H4 (cell line): ENCODE results near the gene IFRD1. TPM values are rescaled to one million over a fixed set of nuclear protein-coding genes. Genes with fewer than 3 reads are reported as not detected.
A peak's percentile ranks its signal among the peaks of the same experiment; 100 is the strongest.

ENCODE experiments used
- DNase-seq: peaks from one replicate; pipeline ENCODE4 v3.0.0-alpha.2; 2015; ENCODE audit warnings: low spot score
- total RNA-seq: library from RNA; depleted of rRNA; stranded (reverse); fragments of >200 nt; shearing (Covaris generic); gene quantifications from 2 replicates; pipeline ENCODE4 v1.2.3, GENCODE V29; 2014

Gene IFRD1
- total RNA-seq, 1 experiment from 2014 or later = 107 TPM

GRCh38 chr7:112485766-112486165 lies 35.5 kb downstream of the IFRD1 start:
- DNase-seq = no peak

- no peak for DNase-seq
These were observed 37.4 kb downstream of the IFRD1 start for GRCh38 chr7:112487457-112488263.

GRCh38 chr7:112488264-112488552 lies 37.9 kb downstream of the IFRD1 start:
- no peak for DNase-seq

- DNase-seq = no peak
These were observed 41.9 kb downstream of the IFRD1 start for GRCh38 chr7:112492186-112492585.

- DNase-seq = no peak
These were observed 44.4 kb downstream of the IFRD1 start for GRCh38 chr7:112494656-112495055.

GRCh38 chr7:112495156-112495788 lies 45.0 kb downstream of the IFRD1 start:
- DNase-seq = no peak

GRCh38 chr7:112495810-112496462 lies 45.7 kb downstream of the IFRD1 start:
- DNase-seq = peak; percentile 69

GRCh38 chr7:112497481-112497880 lies 47.2 kb downstream of the IFRD1 start:
- DNase-seq = no peak

- no peak for DNase-seq
These were observed 50.4 kb downstream of the IFRD1 start for GRCh38 chr7:112500619-112501018.

- DNase-seq = no peak
These were observed 51.7 kb downstream of the IFRD1 start for GRCh38 chr7:112501801-112502503.

GRCh38 chr7:112502700-112503099 lies 52.4 kb downstream of the IFRD1 start:
- no peak for DNase-seq

- DNase-seq = no peak
These were observed 53.2 kb downstream of the IFRD1 start for GRCh38 chr7:112503361-112503972.

GRCh38 chr7:112504093-112504695 lies 53.9 kb downstream of the IFRD1 start:
- DNase-seq = no peak

GRCh38 chr7:112505495-112505894 lies 55.2 kb downstream of the IFRD1 start:
- DNase-seq = no peak

GRCh38 chr7:112508404-112508803 lies 58.1 kb downstream of the IFRD1 start:
- DNase-seq = no peak

GRCh38 chr7:112509402-112509801 lies 59.1 kb downstream of the IFRD1 start:
- no peak for DNase-seq

GRCh38 chr7:112510001-112510742 lies 59.9 kb downstream of the IFRD1 start:
- peak; percentile 16 for DNase-seq

- no peak for DNase-seq
These were observed 60.5 kb downstream of the IFRD1 start for GRCh38 chr7:112510743-112511110.

GRCh38 chr7:112511451-112512202 lies 61.4 kb downstream of the IFRD1 start:
- DNase-seq = no peak
